SK-N-DZ (cell line): Measurements from ENCODE around the gene MAVS.
"Not testable (repeated sequence)": the region's sequence is repeated elsewhere in the genome, so short reads cannot be mapped to it uniquely, and the experiment has no call there.

Source experiments
- DNase-seq: peaks from one replicate; pipeline ENCODE4 v3.0.0-alpha.2; 2015; ENCODE audit warnings: low spot score

Gene MAVS

GRCh38 chr20:3847429-3847940 lies 851 bp downstream of the MAVS start:
- DNase-seq = no peak

GRCh38 chr20:3848565-3848964 lies 1.9 kb downstream of the MAVS start:
- no peak for DNase-seq

GRCh38 chr20:3854462-3854871 lies 7.8 kb downstream of the MAVS start:
- DNase-seq = no peak

GRCh38 chr20:3857405-3857804 lies 10.8 kb downstream of the MAVS start:
- DNase-seq = no peak

GRCh38 chr20:3858689-3859088 lies 12.1 kb downstream of the MAVS start:
- no peak for DNase-seq

GRCh38 chr20:3861191-3861590 lies 14.6 kb downstream of the MAVS start:
- DNase-seq = no peak

- DNase-seq = no peak
Measured at GRCh38 chr20:3862333-3862732, 15.7 kb downstream of the MAVS start.

- no peak for DNase-seq
Measured at GRCh38 chr20:3863317-3863716, 16.7 kb downstream of the MAVS start.

GRCh38 chr20:3864518-3864917 lies 17.9 kb downstream of the MAVS start:
- no peak for DNase-seq

- DNase-seq = no peak
Measured at GRCh38 chr20:3865152-3865886, 18.7 kb downstream of the MAVS start.

- no peak for DNase-seq
Measured at GRCh38 chr20:3865887-3866407, 19.3 kb downstream of the MAVS start.

- DNase-seq = no peak
Measured at GRCh38 chr20:3866464-3866863, 19.8 kb downstream of the MAVS start.

GRCh38 chr20:3867802-3868201 lies 21.2 kb downstream of the MAVS start:
- no peak for DNase-seq

- DNase-seq = no peak
Measured at GRCh38 chr20:3869839-3870634, 23.4 kb downstream of the MAVS start.

GRCh38 chr20:3871550-3872265 lies 25.1 kb downstream of the MAVS start:
- no peak for DNase-seq

GRCh38 chr20:3873507-3873906 lies 26.9 kb downstream of the MAVS start:
- no peak for DNase-seq

GRCh38 chr20:3874194-3874844 lies 27.7 kb downstream of the MAVS start:
- no peak for DNase-seq

GRCh38 chr20:3875378-3875974 lies 28.8 kb downstream of the MAVS start:
- DNase-seq = no peak

GRCh38 chr20:3876000-3876399 lies 29.4 kb downstream of the MAVS start:
- no peak for DNase-seq

GRCh38 chr20:3876676-3877075 lies 30.0 kb downstream of the MAVS start:
- no peak for DNase-seq

GRCh38 chr20:3878921-3879274 lies 32.3 kb downstream of the MAVS start:
- DNase-seq = not testable (repeated sequence)
